HG03139 (cell line): Measurements from ENCODE around the gene CTSG.
"Not testable (repeated sequence)": the region's sequence is repeated elsewhere in the genome, so short reads cannot be mapped to it uniquely, and the experiment has no call there.

Experiments
- ATAC-seq: cut with Tn5 transposase; IDR thresholded peaks from one replicate; pipeline ENCODE4 v1.9.1; 2021; ENCODE audit not compliant: unreplicated experiment

CTSG gene

DNA sequence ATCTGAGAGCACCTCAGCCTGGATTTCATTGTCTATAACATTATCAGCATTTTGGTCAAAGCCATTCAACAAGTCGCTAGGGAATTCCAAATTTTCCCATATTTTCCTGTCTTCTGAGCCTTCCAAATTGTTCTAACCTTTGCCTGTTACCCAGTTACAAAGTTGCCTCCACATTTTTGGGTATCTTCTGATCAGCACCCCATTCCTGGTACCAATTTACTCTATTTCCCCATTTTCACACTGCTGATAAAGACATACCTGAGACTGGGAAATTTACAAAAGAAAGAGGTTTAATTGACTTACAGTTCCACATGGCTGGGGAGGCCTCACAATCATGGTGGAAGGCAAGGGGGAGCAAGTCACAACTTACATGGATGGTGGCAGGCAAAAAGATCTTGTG, 27.0 kb downstream of the CTSG start:
- not testable (repeated sequence) for ATAC-seq

DNA sequence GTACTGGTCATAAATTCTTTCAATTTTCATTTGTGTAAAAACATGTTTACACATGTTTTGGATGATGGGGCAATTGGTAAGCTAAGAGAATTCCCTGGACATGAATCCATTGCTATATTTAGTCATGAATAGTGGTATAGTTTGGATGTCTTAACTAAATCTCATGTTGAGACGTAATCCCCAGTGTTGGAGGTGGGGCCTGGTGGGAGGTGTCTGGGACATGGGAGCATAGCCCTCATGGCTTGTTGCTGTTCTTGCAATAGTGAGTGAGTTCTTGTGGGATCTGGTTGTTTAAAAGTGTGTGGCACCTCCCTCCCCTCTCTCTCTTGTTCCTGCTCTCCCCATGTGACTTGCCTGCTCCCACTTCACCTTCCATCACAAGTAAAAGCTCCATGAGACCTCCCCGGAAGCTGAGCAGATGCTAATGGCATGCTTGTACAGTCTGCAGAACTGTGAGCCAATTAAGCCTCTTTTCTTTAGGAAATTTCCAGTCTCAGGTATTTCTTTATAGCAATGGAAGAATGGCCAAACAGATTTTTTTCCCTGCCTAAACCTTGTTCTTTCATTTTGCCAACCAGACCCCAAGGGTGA, 33.6 kb downstream of the CTSG start:
- no peak for ATAC-seq

DNA sequence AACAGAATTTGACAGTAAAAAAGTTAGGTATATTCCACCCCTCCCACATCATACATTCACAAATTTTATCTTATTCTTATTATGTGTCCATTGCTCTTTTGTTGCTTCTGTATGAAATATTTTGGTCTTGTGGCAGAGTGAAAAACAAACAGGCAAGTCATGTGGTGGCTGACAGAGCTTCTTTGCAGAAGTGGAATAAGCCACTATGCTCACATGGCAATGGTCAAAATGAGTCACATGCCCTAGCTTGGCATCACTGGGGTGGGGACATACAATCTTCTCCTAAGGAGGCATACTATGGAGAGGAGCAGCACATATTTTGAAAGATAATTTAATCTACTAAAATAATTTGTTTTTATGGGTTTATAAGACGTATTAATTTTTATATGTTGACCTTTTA, 40.3 kb downstream of the CTSG start:
- no peak for ATAC-seq

DNA sequence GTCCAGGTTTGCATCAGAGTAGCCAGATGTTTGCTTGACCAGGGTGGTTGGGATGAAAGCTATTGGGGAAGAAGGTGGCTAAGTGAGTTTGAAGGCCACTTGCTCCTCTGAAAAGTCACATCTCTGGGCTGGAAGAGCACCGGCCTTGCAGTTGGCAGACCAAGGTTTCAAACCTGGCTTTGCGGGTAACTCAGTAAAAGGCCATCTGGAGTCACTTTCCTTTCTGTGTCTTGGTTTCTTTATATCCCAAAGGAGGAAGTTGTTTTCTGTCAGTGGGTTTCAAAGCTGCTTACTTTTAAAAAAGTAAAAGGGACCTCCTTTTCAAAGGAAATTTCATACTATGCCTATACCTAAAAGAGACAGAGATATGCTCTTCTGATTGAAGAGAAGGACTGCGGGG, 41.8 kb downstream of the CTSG start:
- no peak for ATAC-seq

DNA sequence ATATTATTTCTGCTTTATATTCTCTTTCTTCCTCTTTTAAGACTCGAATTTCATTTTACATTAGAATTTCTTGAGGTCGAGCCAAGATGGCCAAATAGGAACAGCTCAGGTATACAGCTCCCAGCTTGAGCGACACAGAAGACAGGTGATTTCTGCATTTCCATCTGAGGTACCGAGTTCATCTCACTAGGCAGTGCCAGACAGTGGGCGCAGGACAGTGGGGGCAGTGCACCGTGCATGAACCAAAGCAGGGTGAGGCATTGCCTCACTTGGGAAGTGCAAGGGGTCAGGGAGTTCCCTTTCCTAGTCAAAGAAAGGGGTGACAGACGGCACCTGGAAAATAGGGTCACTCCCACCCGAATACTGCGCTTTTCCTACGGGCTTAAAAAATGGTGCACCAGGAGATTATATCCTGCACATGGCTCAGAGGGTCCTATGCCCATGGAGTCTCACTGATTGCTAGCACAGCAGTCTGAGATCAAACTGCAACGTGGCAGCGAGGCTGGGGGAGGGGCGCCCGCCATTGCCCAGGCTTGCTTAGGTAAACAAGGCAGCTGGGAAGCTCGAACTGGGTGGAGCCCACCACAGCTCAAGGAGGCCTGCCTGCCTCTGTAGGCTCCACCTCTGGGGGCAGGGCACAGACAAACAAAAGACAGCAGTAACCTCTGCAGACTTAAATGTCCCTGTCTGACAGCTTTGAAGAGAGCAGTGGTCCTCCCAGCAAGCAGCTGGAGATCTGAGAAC, 50.0 kb downstream of the CTSG start:
- ATAC-seq = not testable (repeated sequence)
